Right ventricle myocardium superior (tissue), 1 donor: ENCODE measurements around the gene SPECC1. TPM values are rescaled to one million over a fixed set of nuclear protein-coding genes. Genes with fewer than 3 reads are reported as not detected.
A peak's percentile ranks its signal among the peaks of the same experiment; 100 is the strongest.
"Not testable (repeated sequence)": the region's sequence is repeated elsewhere in the genome, so short reads cannot be mapped to it uniquely, and the experiment has no call there.

Experiments used
- ATAC-seq: fragments of 200-7000 bp; cut with Tn5 transposase; one replicate; pipeline ENCODE4 v1.9.1; 2020; ENCODE audit warnings: mild to moderate bottlenecking; ENCODE audit not compliant: poor library complexity
- DNase-seq: peaks from one replicate; pipeline ENCODE4 v3.0.0-alpha.2; 2020
- intact Hi-C: fragments of 100-400 bp; cut with DNase I; formaldehyde crosslinking; loops from one replicate; pipeline ENCODE4 v1.11.2; 2022
- total RNA-seq: library from RNA; stranded (reverse); fragmentation: NEBNext Ultra II Directional; extraction: Animal tissue kit (Norgen Biotek cat#: 25700); gene quantifications from one replicate; pipeline ENCODE4 v1.2.1, GENCODE V29; 2021
- donor health status: DM: no; HTN: yes; CAD: no; lungs with severe emphysema.

Gene SPECC1
- total RNA-seq, 1 donor from 2014 or later = 8.5 TPM

DNA sequence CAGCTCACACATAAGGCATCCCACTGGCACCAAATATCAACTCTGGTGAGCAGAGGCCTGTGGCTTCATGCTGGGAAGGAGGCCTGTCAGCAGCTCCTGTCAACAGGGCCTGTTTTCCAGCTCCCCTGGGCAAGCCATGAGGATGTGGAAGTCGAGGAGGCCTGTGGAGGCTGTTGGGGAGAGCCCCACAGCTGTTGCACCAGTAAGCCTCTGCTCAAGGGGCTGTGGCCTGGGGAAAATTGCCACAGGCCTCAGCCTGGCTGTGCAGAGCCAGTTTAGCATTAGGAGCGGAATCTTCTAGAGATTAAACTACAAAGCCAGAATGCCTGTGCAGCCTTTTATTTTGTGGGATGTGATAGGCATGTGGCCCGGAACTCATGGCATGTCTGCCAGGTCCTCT is 202.1 kb downstream of the SPECC1 start:
- intact Hi-C loops = no loop called here
- ATAC-seq = no peak
- no peak for DNase-seq

DNA sequence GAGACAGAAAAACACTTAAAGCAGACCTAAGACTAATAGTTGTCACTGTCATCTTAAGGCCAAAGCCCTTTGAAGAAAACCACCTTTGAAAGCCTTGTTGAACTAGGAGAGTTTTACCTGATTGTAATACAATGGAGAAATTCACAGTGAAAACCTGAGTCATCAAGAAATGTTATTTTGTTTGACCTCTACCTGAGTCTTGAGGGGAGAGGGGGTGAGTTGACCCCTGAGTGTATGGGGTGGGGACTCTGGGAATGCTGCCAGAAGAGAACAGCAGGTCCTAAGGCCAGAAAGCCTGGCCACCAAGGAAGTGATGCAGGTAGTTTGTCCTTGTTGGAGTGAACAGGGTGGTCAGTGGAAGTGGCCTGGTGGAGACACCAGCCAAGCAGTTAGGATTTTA is 204.3 kb downstream of the SPECC1 start:
- intact Hi-C loops = no loop called here
- no peak for ATAC-seq
- no peak for DNase-seq

DNA sequence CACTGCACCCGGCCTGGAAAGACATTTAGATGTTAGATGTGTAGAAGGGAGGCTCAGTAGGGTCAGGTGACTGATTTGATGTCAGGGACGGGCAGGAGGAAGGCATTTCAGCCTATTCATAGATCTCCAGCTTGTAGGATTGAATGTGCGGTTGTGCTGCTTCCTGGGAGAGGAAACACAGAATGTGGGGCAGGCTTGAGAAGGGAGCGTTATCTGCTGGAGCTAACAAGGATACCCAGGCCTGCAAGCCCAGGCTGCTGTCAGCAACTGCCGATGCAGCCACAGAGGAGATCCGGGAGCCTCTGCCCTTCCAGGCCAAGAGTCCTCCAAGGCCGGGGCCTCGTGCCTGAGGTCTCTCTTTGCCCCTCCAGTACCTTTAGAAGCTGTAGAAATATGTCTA is 205.6 kb downstream of the SPECC1 start:
- ATAC-seq (no peak), DNase-seq (no peak)
- intact Hi-C loops = no loop called here

GRCh38 chr17:20216154-20216815 is 207.1 kb downstream of the SPECC1 start:
- intact Hi-C loops = no loop called here
- no peak for DNase-seq

DNA sequence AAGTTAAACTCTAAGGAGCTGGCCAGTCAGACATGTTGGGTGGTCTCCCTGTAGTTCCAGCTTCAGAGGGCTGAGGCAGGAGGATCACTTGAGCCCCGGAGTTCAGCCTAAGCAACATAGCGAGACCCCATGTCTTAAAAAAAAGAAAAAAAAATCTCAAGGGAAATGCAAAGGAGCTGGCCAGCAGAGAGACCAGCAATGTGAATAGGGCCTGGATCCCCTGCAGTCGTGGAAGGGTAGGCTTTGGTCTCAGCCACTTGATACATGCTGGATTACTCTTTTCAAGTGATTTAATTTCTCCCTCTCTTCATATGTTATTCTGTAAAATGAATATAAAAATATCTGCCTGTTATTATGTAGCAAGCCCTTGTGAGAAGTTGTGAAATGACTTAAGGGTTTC is 207.7 kb downstream of the SPECC1 start:
- no peak for DNase-seq
- intact Hi-C loops = no loop called here
- ATAC-seq = no peak

More at GRCh38 chr17:20216154-20216815, 207.1 kb downstream of the SPECC1 start:
- ATAC-seq = no peak

- intact Hi-C loops = no loop called here
- DNase-seq = no peak
Measured at GRCh38 chr17:20217677-20218076, 208.5 kb downstream of the SPECC1 start.

DNA sequence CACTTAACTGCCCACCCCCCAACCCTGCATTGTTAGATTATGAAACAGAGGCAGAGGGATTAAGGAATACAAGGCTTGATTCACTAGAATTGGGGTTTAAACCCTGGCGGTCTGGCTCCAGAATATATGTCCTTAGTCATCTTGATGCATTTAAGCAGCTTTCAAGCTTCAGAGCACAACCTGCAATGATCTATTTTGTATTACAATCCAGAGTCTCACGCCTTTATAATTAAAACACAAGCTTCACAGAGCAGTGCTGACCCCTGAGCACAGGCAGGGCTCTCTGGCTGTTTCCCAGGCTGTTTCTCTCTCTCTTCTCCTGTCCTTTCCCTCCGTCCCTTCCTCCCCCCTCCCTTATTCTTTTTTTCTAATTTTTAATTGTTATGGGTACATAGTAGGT is 209.1 kb downstream of the SPECC1 start:
- intact Hi-C loops = no loop called here

More at GRCh38 chr17:20217677-20218076, 208.5 kb downstream of the SPECC1 start:
- ATAC-seq = no peak

GRCh38 chr17:20223808-20224328 is 214.7 kb downstream of the SPECC1 start:
- intact Hi-C loops = loop anchor here (10.0 kb wide), 3 partner anchors 91 to 621 kb away; no protein-coding TSS in a partner anchor
- no peak for DNase-seq
- ATAC-seq = no peak

More for the DNA sequence above, 209.1 kb downstream of the SPECC1 start:
- no peak for DNase-seq
- ATAC-seq = no peak

DNA sequence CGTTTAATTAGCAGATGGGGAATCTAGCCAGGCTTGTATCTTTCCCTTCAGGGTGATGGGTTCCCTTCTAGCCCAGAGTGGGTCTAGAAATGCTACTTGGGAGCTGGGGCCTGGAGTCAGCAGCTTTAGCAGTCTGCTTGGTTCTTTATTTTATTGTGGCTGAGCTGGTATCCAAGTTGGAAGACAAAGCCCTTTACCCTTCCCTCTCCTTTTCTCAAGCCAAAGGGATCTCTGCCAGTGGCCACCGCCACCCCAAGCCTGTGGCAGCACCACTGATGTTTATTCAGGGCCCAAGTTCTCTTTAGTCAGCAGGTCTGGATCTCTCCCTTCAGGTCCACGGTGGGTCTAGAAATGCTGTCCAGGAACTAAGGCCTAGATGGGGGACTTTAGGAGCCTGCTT is 215.2 kb downstream of the SPECC1 start:
- intact Hi-C loops = loop anchor here (10.0 kb wide), 3 partner anchors 90 to 620 kb away; no protein-coding TSS in a partner anchor

DNA sequence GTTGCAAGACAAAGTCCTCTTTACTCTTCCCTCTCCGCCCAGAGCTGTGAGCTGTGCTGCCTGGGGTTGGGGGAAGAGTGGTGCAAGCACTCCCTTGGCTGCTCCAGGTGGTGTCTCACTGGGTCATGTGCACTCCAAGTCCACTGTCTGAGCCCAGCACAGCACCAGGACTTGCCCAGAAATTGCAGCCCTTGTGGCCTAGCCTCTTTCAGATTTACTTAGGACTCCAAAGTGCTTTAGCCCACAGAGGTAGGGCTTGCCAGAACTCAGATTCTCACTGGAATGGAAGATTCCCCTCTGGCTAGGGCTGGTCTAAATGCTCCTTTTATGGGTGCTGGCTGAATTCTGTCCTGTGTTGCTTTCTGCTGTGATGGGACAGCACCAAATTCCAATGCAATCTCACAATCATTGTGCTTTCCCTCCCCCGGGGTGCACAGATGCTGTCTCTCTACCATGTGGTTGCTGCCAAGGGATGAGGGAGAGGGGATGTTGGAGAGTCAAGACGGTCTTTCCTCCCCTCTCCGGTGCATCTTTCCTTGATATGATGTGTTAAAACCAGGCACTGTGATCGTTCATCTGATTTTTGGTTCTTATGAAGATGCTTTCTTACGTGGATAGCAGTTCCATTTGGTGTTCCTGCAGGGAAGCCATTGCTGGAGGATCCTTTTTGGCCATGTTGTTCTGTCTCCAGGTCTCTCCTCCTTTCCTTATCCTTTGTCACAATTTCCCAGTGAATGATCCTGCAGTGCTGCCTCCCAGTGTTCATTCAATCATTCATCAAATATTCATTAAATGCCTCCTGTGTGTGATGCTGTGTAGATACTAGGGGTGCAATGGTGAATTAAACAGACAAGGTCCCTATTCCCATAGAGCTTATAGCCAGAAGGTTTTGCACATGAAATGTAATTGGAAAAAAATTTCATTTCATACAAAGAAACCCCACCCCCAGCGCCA is 216.3 kb downstream of the SPECC1 start:
- ATAC-seq = no peak
- intact Hi-C loops = loop anchor here (10.0 kb wide), 3 partner anchors 89 to 619 kb away; no protein-coding TSS in a partner anchor

More for the DNA sequence above, 215.2 kb downstream of the SPECC1 start:
- DNase-seq = no peak
- ATAC-seq = no peak

GRCh38 chr17:20226814-20227482 is 217.8 kb downstream of the SPECC1 start:
- intact Hi-C loops = loop anchor here (10.0 kb wide), 3 partner anchors 88 to 618 kb away; no protein-coding TSS in a partner anchor
- peak; percentile 89 for DNase-seq
- ATAC-seq = peak; percentile 99

More for the DNA sequence above, 216.3 kb downstream of the SPECC1 start:
- no peak for DNase-seq

DNA sequence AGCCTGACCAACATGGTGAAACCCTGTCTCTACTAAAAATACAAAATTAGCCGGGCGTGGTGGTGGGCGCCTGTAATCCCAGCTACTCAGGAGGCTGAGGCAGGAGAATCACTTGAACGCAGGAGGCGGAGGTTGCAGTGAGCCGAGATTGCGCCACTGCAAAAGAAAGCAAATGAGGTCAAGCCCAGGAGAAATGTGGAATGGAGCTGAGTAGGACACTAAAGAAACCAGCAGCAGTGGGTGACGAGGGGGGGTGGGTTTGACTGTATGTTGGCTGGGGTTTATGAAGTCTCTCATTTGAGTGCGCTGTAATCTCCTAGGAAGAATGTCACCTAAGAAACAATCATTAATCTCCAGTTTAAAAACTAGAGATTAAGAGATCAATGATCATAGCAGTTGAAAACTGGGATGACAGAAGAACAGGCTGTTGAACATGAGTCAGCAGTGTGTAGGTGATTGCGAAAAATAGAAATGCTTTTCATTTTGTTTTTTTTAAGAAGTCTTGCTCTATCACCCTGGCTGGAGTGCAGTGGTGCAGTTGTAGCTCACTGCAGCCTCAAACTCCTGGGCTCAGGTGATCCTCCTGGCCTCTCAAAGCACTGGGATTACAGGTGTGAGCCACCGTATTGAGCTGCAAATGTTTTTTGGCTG is 218.7 kb downstream of the SPECC1 start:
- DNase-seq, ATAC-seq: not testable (repeated sequence)
- intact Hi-C loops = loop anchor here (10.0 kb wide), 3 partner anchors 87 to 617 kb away; no protein-coding TSS in a partner anchor

DNA sequence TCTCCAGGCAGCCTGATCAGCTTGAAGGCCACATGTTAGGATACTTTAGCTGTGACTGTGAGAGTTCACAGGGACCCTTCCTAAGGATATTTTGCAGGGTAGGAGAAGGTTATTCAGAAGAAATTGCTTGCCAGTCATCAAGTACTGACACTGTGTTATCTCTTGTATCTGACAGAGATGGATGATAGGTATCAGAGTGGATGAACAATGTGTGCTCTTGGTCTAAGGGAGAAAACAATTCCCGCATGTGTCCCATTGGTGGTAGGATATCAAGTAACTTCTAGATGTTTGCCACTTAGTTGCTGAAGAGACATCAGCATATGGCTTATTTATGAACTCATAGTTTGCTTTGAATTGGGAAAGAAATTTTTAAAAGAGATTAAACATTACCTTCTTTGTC is 219.3 kb downstream of the SPECC1 start:
- intact Hi-C loops = loop anchor here (10.0 kb wide), 3 partner anchors 86 to 616 kb away; no protein-coding TSS in a partner anchor
- DNase-seq (no peak), ATAC-seq (no peak)

GRCh38 chr17:20228860-20229259 is 219.7 kb downstream of the SPECC1 start:
- ATAC-seq (no peak), DNase-seq (no peak)
- intact Hi-C loops = loop anchor here (10.0 kb wide), 3 partner anchors 86 to 616 kb away; no protein-coding TSS in a partner anchor

- ATAC-seq (no peak), DNase-seq (no peak)
- intact Hi-C loops = no loop called here
Measured at GRCh38 chr17:20230924-20231323, 221.8 kb downstream of the SPECC1 start.

DNA sequence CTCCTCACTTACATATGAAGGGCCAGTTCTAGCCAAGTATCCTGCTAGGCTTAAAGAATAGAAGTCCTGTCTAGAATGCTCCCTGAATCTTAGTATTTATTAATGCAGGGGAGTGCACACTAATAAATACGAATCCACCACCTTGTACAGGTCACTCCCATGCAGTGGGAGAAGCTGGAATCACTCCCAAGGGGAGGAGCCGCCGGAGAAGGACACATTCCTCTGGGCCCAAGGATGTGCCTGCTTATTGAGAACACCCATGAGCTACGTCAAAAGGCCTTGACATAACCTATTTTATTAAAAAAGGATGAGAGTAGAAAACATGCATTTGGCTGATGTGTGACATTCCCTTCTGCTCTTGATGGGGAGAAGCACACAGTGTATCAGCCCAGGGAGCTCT is 223.5 kb downstream of the SPECC1 start:
- ATAC-seq (no peak), DNase-seq (no peak)
- intact Hi-C loops = no loop called here

GRCh38 chr17:20234276-20234675 is 225.1 kb downstream of the SPECC1 start:
- DNase-seq (no peak), ATAC-seq (no peak)
- intact Hi-C loops = no loop called here

DNA sequence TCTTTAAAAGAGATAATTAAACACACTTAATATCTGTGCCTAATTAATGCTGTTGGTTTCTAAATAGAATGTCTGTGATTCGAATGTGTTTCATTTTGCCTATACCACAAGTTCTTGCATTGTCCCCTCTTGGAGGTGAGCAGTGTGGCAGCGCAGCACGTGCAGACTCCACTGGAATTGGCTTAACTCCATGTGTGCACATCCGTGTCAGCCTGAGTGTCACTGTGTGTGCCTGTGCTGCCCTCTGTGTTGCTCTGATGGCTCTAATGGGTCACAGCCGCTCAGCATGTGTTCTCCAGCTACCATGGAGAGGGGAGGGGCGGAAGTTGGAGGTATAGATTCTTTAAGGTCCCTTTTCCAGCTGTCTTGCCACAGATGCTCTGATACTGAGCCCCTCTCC is 226.6 kb downstream of the SPECC1 start:
- DNase-seq (no peak), ATAC-seq (no peak)
- intact Hi-C loops = no loop called here
